ENCODE data around the gene MYOT. TPM values are rescaled to one million over a fixed set of nuclear protein-coding genes. Genes with fewer than 3 reads are reported as not detected.
A peak's percentile ranks its signal among the peaks of the same experiment; 100 is the strongest.

MYOT gene
- total RNA-seq, 4 donors from 2014 or later, result 99.0 to 801 (median 294) TPM

DNA sequence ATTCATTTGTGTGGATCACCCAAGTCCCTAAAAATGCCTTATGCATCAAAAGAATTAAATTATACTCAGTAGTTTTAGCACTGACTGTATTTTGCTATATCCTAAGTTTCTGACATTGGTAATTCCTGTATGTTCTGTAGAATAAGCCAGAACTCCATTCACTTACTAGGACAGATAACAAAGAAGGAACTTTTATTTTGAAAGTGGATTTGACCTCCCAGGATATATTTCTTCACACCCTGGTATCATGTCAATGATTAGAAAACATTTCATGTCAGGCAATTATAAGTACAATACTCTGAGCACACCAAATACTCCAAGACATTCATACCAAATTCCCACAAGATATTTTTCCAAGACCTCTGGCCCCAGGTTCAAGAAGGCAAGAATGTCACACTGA, 28.7 kb upstream of the MYOT start:
- intact Hi-C loops (cut with DNase I; ENCODE audit: low total_unique reads) (loop anchor here (1.0 to 10.0 kb wide), 2 partner anchors 28 to 364 kb away; partner anchors contain the start of gene MYOT), in situ Hi-C loops (cut with MboI; ENCODE audit: low sequenced_read_pairs in 4 of 4) (loop anchor here in 2 of 4 donors (5.0 to 10.0 kb wide), 2 partner anchors 38 to 46 kb away; partner anchors contain the start of gene PKD2L2 (in 1 of the 2))
- Histone ChIP-seq H3K36me3 (no peaks in the 10 kb centered on the region), H3K4me1 (peaks cover 61 to 68% of the 10 kb centered on the region in 2 donors), H3K27me3 (no peaks in the 10 kb centered on the region), H3K9me3 (no peaks in the 10 kb centered on the region), H3K4me3 (peak overlapping the region in 1 of 4 donors; percentile 11), H3K27ac (peak overlapping the region; percentile 92 to 94 (median 93))
- TF ChIP-seq POLR2A (IDR thresholded peaks at IDR 0.05), result no peak
- TF ChIP-seq, protein P1, sequence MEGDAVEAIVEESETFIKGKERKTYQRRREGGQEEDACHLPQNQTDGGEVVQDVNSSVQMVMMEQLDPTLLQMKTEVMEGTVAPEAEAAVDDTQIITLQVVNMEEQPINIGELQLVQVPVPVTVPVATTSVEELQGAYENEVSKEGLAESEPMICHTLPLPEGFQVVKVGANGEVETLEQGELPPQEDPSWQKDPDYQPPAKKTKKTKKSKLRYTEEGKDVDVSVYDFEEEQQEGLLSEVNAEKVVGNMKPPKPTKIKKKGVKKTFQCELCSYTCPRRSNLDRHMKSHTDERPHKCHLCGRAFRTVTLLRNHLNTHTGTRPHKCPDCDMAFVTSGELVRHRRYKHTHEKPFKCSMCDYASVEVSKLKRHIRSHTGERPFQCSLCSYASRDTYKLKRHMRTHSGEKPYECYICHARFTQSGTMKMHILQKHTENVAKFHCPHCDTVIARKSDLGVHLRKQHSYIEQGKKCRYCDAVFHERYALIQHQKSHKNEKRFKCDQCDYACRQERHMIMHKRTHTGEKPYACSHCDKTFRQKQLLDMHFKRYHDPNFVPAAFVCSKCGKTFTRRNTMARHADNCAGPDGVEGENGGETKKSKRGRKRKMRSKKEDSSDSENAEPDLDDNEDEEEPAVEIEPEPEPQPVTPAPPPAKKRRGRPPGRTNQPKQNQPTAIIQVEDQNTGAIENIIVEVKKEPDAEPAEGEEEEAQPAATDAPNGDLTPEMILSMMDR (IDR thresholded peaks at IDR 0.05 in 4 of 5, conservative IDR thresholded peaks at IDR 0.05 in 1 of 5), result no peak
- ATAC-seq, result peak in 1 of 2 donors; percentile 21
- no peak for DNase-seq

DNA sequence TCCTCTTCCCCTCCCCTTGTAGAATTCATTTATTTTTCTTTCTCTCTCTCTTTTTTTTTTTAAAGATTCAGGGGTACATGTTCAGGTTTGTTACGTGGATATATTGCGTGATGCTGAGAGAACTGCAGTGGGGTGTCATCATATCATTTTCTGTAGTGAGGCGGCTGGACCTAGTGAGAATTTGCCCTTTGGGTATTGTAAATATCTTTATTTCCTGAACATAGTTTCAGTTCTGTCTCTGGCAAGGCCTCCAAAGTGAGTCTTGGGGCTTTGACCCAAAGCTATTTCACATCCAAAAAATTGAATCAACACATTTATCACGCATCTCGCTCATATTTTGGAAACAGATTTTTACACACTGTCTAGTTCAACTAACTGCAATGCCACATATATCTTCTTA, 25.4 kb upstream of the MYOT start:
- in situ Hi-C loops (cut with MboI; ENCODE audit: low sequenced_read_pairs in 4 of 4), result no loop called here
- ATAC-seq, result no peak
- no peak overlapping the region for H3K4me3 ChIP-seq

DNA sequence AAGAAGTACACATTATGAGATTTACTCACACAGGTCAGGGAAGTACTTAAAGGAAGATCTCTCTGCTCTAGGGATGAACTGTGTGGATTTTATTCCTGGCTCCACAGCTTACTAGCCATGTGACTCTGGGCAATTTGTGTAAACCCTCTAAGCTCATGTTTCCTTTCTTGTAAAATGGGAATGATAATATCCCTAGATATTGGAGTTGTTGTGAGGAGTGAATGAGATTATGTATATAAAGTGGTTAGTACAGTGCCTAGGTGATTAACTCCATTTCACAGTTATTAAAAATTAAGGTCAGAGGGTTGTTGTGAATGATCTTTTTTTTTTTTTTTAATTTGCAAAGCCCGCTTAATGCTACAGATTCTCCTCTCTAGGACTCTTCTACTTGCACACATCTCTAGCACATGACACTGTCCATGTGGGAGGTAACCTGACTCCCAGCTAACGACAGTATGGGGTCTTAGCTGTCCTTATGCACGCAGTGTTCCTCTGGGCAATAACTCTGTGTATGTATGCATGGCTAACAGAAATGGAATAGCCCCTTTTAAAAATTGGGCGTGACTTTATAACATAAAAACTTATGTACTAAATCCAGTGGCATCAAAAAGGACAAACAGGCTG, 23.9 kb upstream of the MYOT start:
- Histone ChIP-seq H3K27me3 (no peaks in the 10 kb centered on the region), H3K4me1 (peaks cover 44 to 63% of the 10 kb centered on the region in 2 donors), H3K27ac (peak overlapping the region; percentile 92 to 94 (median 92)), H3K4me3 (no peak overlapping the region), H3K9me3 (no peaks in the 10 kb centered on the region), H3K36me3 (no peaks in the 10 kb centered on the region)
- no peak for TF ChIP-seq POLR2A (IDR thresholded peaks at IDR 0.05)
- TF ChIP-seq, protein P1 (IDR thresholded peaks at IDR 0.05 in 4 of 5, conservative IDR thresholded peaks at IDR 0.05 in 1 of 5), result no peak
- DNase-seq, result no peak
- peak in 1 of 2 donors; percentile 20 for ATAC-seq
- intact Hi-C loops (cut with DNase I; ENCODE audit: low total_unique reads) (no loop called here), in situ Hi-C loops (cut with MboI; ENCODE audit: low sequenced_read_pairs in 4 of 4) (no loop called here)

More for the DNA sequence above, 25.4 kb upstream of the MYOT start:
- H3K4me1 ChIP-seq, result peaks cover 53 to 62% of the 10 kb centered on the region in 2 donors
- DNase-seq, result no peak
- intact Hi-C loops (cut with DNase I; ENCODE audit: low total_unique reads), result no loop called here
- no peaks in the 10 kb centered on the region for H3K9me3 ChIP-seq
- no peaks in the 10 kb centered on the region for H3K36me3 ChIP-seq
- TF ChIP-seq, protein P1 (IDR thresholded peaks at IDR 0.05 in 4 of 5, conservative IDR thresholded peaks at IDR 0.05 in 1 of 5), result no peak
- TF ChIP-seq POLR2A (IDR thresholded peaks at IDR 0.05), result no peak
- H3K27me3 ChIP-seq, result no peaks in the 10 kb centered on the region
- H3K27ac ChIP-seq, result peak overlapping the region; percentile 73 to 94 (median 92)

DNA sequence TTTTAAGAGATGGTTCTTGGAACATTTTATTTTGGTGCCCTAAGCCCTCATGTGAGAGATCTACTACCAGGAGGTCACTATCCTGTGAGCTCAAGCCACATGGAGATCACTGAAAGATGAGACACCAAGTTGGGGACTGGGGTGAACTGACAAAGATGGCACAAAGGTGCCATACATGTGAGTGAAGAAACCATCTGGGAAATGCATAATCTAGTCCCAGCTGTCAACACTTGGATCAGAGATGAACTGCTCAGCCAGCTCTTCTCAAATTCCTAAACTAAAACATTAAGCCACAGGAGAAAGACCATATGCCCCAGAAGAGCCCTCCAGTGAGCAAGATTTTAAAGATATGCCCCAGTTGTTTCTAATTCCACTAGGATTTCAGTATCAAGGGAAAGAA, 22.2 kb upstream of the MYOT start:
- DNase-seq (peak; percentile 62 to 77), ATAC-seq (peak; percentile 82 to 85)
- peak overlapping the region; percentile 92 to 94 (median 92) for H3K27ac ChIP-seq
- H3K4me3 ChIP-seq, result no peak overlapping the region
- in situ Hi-C loops (cut with MboI; ENCODE audit: low sequenced_read_pairs in 4 of 4), result no loop called here
- intact Hi-C loops (cut with DNase I; ENCODE audit: low total_unique reads), result no loop called here
- H3K9me3 ChIP-seq, result no peaks in the 10 kb centered on the region
- H3K36me3 ChIP-seq, result no peaks in the 10 kb centered on the region
- TF ChIP-seq, protein P1 (IDR thresholded peaks at IDR 0.05 in 4 of 5, conservative IDR thresholded peaks at IDR 0.05 in 1 of 5), result no peak
- peak in 1 of 2 donors; percentile 29 for TF ChIP-seq POLR2A (IDR thresholded peaks at IDR 0.05)
- H3K4me1 ChIP-seq, result peaks cover 39 to 57% of the 10 kb centered on the region in 2 donors
- H3K27me3 ChIP-seq, result no peaks in the 10 kb centered on the region

Data from gastrocnemius medialis (tissue), 4 donors.